Left ventricle myocardium inferior (tissue), 1 donor: ENCODE measurements around the gene XPO6. TPM values are rescaled to one million over a fixed set of nuclear protein-coding genes. Genes with fewer than 3 reads are reported as not detected.

Experiments used
- DNase-seq: peaks from one replicate; pipeline ENCODE4 v3.0.0-alpha.2; 2020
- H3K27ac ChIP-seq: fragments of 200-600 bp; replicated peaks from 2 replicates; pipeline ENCODE4 v1.8.0; 2021
- H3K27me3 ChIP-seq: fragments of 200-600 bp; 2 replicates; pipeline ENCODE4 v1.8.0; 2021; ENCODE audit warnings: low read depth
- H3K36me3 ChIP-seq: fragments of 200-600 bp; 2 replicates; pipeline ENCODE4 v1.8.0; 2021
- H3K4me1 ChIP-seq: fragments of 200-600 bp; 2 replicates; pipeline ENCODE4 v1.8.0; 2021
- H3K4me3 ChIP-seq: fragments of 200-600 bp; 2 replicates; pipeline ENCODE4 v1.8.0; 2021; ENCODE audit warnings: mild to moderate bottlenecking, moderate library complexity
- H3K9me3 ChIP-seq: fragments of 200-600 bp; replicated peaks from 2 replicates; pipeline ENCODE4 v1.8.0; 2021
- intact Hi-C: fragments of 100-400 bp; cut with micrococcal nuclease; formaldehyde crosslinking; loops from one replicate; pipeline ENCODE4 v1.11.0; 2022
- total RNA-seq: library from RNA; stranded (reverse); fragmentation: NEBNext Ultra II Directional; extraction: Animal tissue kit (Norgen Biotek cat#: 25700); gene quantifications from one replicate; pipeline ENCODE4 v1.2.1, GENCODE V29; 2021
- TF ChIP-seq, protein P1 (sequence below): fragments of 200-600 bp; IDR thresholded peaks from 2 replicates; pipeline ENCODE4 v1.8.0; 2021; ENCODE audit warnings: antibody characterized with exemption, mild to moderate bottlenecking, borderline replicate concordance
- donor health status: DM: no; HTN: yes; CAD: no; lungs with severe emphysema.

Gene XPO6
- total RNA-seq, 1 donor from 2014 or later: 26.4 TPM

GRCh38 chr16:28168991-28169554 is 42.7 kb downstream of the XPO6 start:
- peaks cover under 1% of the 10 kb centered on the region for H3K4me1 ChIP-seq
- TF ChIP-seq, protein P1, sequence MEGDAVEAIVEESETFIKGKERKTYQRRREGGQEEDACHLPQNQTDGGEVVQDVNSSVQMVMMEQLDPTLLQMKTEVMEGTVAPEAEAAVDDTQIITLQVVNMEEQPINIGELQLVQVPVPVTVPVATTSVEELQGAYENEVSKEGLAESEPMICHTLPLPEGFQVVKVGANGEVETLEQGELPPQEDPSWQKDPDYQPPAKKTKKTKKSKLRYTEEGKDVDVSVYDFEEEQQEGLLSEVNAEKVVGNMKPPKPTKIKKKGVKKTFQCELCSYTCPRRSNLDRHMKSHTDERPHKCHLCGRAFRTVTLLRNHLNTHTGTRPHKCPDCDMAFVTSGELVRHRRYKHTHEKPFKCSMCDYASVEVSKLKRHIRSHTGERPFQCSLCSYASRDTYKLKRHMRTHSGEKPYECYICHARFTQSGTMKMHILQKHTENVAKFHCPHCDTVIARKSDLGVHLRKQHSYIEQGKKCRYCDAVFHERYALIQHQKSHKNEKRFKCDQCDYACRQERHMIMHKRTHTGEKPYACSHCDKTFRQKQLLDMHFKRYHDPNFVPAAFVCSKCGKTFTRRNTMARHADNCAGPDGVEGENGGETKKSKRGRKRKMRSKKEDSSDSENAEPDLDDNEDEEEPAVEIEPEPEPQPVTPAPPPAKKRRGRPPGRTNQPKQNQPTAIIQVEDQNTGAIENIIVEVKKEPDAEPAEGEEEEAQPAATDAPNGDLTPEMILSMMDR: no peak
- H3K4me3 ChIP-seq: no peak overlapping the region
- DNase-seq: no peak
- H3K27me3 ChIP-seq: no peaks in the 10 kb centered on the region
- no peak overlapping the region for H3K27ac ChIP-seq
- H3K9me3 ChIP-seq: no peaks in the 10 kb centered on the region
- intact Hi-C loops: no loop called here
- H3K36me3 ChIP-seq: peaks cover 64% of the 10 kb centered on the region

GRCh38 chr16:28167730-28168129 is 44.0 kb downstream of the XPO6 start:
- Histone ChIP-seq H3K27ac (no peak overlapping the region), H3K27me3 (no peaks in the 10 kb centered on the region), H3K9me3 (no peaks in the 10 kb centered on the region), H3K4me1 (peaks cover 8% of the 10 kb centered on the region), H3K36me3 (peaks cover 50% of the 10 kb centered on the region), H3K4me3 (no peak overlapping the region)
- no peak for DNase-seq
- intact Hi-C loops: no loop called here
- TF ChIP-seq, protein P1: no peak

DNA sequence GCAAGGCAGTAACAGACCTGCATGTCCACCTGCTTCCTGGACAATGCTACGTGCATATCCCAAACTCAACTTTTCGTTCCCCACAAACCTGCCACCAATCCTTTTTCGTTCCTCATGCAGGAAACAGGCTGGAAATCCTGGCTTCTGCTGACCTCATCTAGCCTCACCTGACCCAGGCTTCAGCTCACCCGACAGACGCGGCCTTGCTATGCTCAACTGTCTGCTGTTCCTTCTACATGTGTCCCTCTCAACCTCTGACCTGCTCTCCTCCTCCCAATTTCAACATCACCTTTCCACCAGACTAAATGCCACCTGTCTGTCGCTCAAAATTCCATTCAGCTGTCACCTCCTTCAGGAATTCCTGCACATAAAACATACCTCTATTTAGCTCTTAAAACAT is 44.5 kb downstream of the XPO6 start:
- no peak overlapping the region for H3K27ac ChIP-seq

DNA sequence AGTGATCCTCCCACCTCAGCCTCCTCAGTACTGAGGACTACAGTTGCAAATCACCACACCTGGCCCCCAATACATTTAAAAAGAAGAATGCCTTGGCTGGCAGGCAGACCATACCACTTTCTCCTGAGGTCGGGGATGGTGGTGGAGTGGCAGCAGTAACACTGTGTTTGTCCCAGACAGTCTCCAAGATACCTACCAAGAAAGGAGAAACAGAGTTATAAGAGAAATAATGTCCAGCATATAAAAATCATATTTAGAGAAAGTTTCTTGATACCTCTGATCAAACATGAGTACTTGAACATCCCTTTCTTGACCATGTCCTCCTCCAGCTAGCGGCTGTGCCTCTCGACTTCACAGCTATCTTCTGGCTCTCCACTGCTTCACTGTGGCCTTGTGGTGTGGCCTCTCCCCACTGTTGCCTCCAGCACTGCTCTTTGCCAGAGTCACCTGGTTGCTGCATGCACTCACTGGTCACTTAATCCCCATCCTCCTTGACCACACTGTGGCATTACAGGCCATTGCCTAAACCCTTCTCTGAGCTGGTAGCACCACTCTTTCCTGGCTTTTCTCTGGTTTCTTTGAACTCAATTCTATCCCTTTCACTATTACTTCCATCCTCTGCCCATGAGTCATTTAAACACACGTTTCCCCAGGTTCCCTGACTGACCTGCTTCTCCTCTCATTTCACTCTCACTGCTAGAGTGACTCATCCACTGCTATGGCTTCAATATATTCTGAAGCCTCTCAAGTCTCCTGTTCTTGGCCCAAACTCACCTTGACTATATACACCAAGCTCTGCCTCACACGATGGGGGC is 45.2 kb downstream of the XPO6 start:
- TF ChIP-seq, protein P1: no peak
- Histone ChIP-seq H3K4me3 (no peak overlapping the region), H3K27ac (no peak overlapping the region), H3K36me3 (peaks cover 49% of the 10 kb centered on the region), H3K9me3 (no peaks in the 10 kb centered on the region), H3K27me3 (no peaks in the 10 kb centered on the region), H3K4me1 (peaks cover 8% of the 10 kb centered on the region)
- intact Hi-C loops: no loop called here
- no peak for DNase-seq

More for the DNA sequence above, 44.5 kb downstream of the XPO6 start:
- intact Hi-C loops: no loop called here
- H3K27me3 ChIP-seq: no peaks in the 10 kb centered on the region
- H3K36me3 ChIP-seq: peaks cover 49% of the 10 kb centered on the region
- H3K9me3 ChIP-seq: no peaks in the 10 kb centered on the region
- no peak for DNase-seq
- peaks cover 8% of the 10 kb centered on the region for H3K4me1 ChIP-seq
- H3K4me3 ChIP-seq: no peak overlapping the region
- TF ChIP-seq, protein P1: no peak

GRCh38 chr16:28165598-28165997 is 46.2 kb downstream of the XPO6 start:
- no peaks in the 10 kb centered on the region for H3K27me3 ChIP-seq
- TF ChIP-seq, protein P1: no peak
- DNase-seq: no peak
- peaks cover 8% of the 10 kb centered on the region for H3K4me1 ChIP-seq
- H3K27ac ChIP-seq: no peak overlapping the region
- intact Hi-C loops: no loop called here
- H3K9me3 ChIP-seq: no peaks in the 10 kb centered on the region
- H3K36me3 ChIP-seq: peaks cover 49% of the 10 kb centered on the region
- no peak overlapping the region for H3K4me3 ChIP-seq
